IPS DF 6.9 (cell line): ENCODE data around the gene MARCHF5.
"Not testable (repeated sequence)": the region's sequence is repeated elsewhere in the genome, so short reads cannot be mapped to it uniquely, and the experiment has no call there.

Experiments used
- DNase-seq: peaks from one replicate; pipeline ENCODE4 v3.0.0-alpha.2; 2013; ENCODE audit warnings: low read depth, low spot score
- H3K27ac ChIP-seq: one replicate; pipeline ENCODE4 v1.5.1; 2013; ENCODE audit warnings: low read length, control low read depth
- H3K27me3 ChIP-seq: 2 replicates; pipeline ENCODE4 v1.6.1; 2013; ENCODE audit warnings: mild to moderate bottlenecking, low read length; ENCODE audit not compliant: control insufficient read depth, insufficient read depth
- H3K36me3 ChIP-seq: 2 replicates; pipeline ENCODE4 v1.6.1; 2013; ENCODE audit warnings: low read length; ENCODE audit not compliant: control insufficient read depth, insufficient read depth
- H3K4me1 ChIP-seq: 2 replicates; pipeline ENCODE4 v1.6.1; 2013; ENCODE audit warnings: low read length; ENCODE audit not compliant: control insufficient read depth, insufficient read depth
- H3K4me3 ChIP-seq: 2 replicates; pipeline ENCODE4 v1.5.1; 2013; ENCODE audit warnings: mild to moderate bottlenecking, low read length
- H3K9me3 ChIP-seq: 2 replicates; pipeline ENCODE4 v1.6.1; 2013; ENCODE audit warnings: low read length, inconsistent platforms; ENCODE audit not compliant: control insufficient read depth, insufficient read depth
- WGBS: extraction: QIAGEN DNeasy Blood & Tissue Kit; methylation state at CpG from one replicate; pipeline ENCODE4 v1.1.7; 2013; ENCODE audit warnings: mixed read lengths, missing lambda C conversion rate; ENCODE audit not compliant: insufficient read length, insufficient coverage; 5-methylcytosine and 5-hydroxymethylcytosine counted together

Gene MARCHF5

DNA sequence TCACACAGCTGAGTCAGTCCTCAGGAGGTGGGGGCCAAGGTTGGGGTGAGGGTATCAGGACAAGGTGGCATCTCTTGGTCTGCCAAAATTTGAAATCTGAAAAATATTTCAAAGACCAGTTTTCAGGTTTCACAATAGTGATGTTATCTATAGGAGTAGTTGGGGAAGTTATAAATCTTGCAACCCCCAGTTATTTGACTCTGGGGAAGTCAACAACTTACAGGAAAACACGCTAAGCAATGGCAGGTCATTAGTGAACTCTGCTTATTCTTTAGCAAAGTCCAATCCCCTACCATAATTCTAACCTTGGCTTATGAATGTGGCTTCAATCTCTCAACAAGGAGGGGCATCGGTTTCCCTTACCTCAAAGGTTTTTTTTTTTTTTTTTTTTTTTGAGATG is 94.9 kb downstream of the MARCHF5 start:
- no CpG with 5 or more reads among the region's 2 CpGs for WGBS
- Histone ChIP-seq H3K4me1 (peaks cover 2% of the 10 kb centered on the region; the same call in 1 of the 2 replicates), H3K4me3 (no peak overlapping the region), H3K9me3 (no peaks in the 10 kb centered on the region), H3K27ac (no peak overlapping the region), H3K27me3 (no peaks in the 10 kb centered on the region), H3K36me3 (no peaks in the 10 kb centered on the region)
- no peak for DNase-seq

DNA sequence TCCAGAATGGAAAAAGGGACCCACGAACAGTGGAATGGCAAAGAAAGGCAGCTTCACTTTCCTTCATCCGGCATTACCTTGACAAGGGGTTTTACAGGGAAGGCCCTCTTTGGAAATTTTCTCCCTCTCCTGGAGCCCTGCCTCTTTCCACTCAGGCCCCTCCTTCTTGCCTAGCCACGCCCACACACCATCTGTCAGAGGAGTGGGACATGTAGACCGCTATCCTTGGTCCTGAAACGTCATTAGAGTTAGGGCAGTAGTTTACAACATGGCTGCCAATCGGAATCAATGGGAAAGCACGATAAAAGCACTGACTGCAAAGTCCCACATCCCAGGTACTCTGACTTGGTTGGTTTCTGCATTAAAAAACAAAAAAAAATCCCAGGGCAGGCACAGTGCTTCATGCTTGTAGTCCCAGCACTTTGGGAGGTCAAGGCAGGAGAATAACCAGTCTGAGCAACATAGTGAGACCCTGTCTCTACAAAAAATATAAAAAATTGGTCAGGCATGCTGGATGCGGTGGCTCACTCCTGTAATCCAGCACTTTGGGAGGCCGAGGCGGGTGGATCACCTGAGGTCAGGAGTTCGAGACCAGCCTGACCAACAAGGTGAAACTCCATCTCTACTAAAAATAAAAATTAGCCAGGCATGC is 96.4 kb downstream of the MARCHF5 start:
- no peaks in the 10 kb centered on the region for H3K4me1 ChIP-seq
- DNase-seq, result peak; percentile 95
- H3K9me3 ChIP-seq, result no peaks in the 10 kb centered on the region
- no CpG with 5 or more reads among the region's 11 CpGs for WGBS
- no peak overlapping the region for H3K27ac ChIP-seq
- no peak overlapping the region for H3K4me3 ChIP-seq
- H3K27me3 ChIP-seq, result no peaks in the 10 kb centered on the region
- no peaks in the 10 kb centered on the region for H3K36me3 ChIP-seq

DNA sequence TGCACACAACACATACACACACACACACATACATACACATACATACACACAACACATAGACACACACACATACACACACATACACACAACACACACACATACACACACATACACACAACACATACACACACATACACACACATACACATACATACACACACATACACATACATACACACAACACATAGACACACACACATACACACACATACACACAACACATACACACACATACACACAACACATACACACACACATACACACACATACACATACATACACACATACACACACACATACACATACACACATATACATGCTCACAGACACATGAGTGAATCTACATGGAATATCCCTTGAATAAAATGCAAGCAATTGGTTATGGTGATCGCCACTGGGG is 102.2 kb downstream of the MARCHF5 start:
- not testable (repeated sequence) for H3K9me3 ChIP-seq, H3K4me1 ChIP-seq, H3K4me3 ChIP-seq, H3K27me3 ChIP-seq, H3K27ac ChIP-seq, DNase-seq, H3K36me3 ChIP-seq
- WGBS, result no CpG with 5 or more reads among the region's 1 CpG

DNA sequence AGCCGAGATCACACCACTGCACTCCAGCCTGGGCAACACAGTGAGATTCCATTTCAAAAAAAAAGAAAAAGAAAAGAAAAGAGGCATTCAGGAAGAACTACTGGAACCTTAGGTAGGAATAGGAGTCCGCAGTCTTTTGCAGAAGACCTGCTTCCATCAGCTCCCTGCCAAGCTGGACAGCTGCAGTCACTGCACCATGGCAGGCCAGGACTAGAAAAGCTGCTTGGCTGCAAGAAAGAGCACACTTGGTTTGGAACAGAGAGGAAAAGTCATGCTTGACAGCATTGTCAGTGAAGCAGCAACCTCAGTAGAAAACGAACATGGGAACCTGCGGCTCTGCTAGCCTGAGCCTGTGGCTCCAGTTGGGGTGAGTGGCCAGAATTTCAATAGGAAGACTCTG is 104.3 kb downstream of the MARCHF5 start:
- Histone ChIP-seq H3K36me3 (no peaks in the 10 kb centered on the region), H3K4me3 (no peak overlapping the region), H3K27ac (no peak overlapping the region), H3K9me3 (no peaks in the 10 kb centered on the region), H3K4me1 (no peaks in the 10 kb centered on the region), H3K27me3 (no peaks in the 10 kb centered on the region)
- WGBS, result no CpG with 5 or more reads among the region's 4 CpGs
- no peak for DNase-seq

DNA sequence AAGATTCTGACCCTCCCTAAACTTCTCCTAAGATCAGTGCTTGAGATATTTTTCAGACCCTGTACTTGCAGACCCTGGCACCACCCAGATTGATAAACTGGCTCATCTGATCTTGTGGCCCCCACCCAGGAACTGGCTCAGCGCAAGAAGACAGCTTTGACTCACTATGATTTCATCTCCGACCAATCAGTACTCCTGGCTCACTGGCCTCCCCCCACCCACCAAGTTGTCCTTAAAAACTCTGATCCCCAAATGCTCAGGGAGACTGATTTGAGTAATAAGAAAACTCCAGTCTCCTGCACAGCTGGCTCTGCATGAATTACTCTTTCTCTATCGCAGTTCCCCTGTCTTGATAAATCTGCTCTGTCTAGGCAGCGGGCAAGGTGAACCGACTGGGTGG is 111.3 kb downstream of the MARCHF5 start:
- no CpG with 5 or more reads among the region's 5 CpGs for WGBS
- DNase-seq, H3K27ac ChIP-seq, H3K4me1 ChIP-seq, H3K9me3 ChIP-seq, H3K36me3 ChIP-seq, H3K4me3 ChIP-seq, H3K27me3 ChIP-seq: not testable (repeated sequence)
